H9 (cell line): ENCODE results near the gene SLC30A7. TPM values are rescaled to one million over a fixed set of nuclear protein-coding genes. Genes with fewer than 3 reads are reported as not detected.

Experiments
- DNase-seq: peaks from one replicate; pipeline ENCODE4 v3.0.0-alpha.2; 2017
- H2AFZ ChIP-seq: one replicate; pipeline ENCODE4 v1.6.1; 2013; ENCODE audit warnings: mild to moderate bottlenecking, low read length, control low read depth, moderate library complexity
- H2AK5ac ChIP-seq: 2 replicates; pipeline ENCODE4 v1.6.1; 2013; ENCODE audit warnings: low read length, control low read depth, mixed read lengths; ENCODE audit not compliant: insufficient read length
- H2BK120ac ChIP-seq: one replicate; pipeline ENCODE4 v1.6.1; 2013; ENCODE audit warnings: low read depth, mild to moderate bottlenecking, low read length, control low read depth, inconsistent platforms; ENCODE audit not compliant: poor library complexity, severe bottlenecking
- H2BK12ac ChIP-seq: 2 replicates; pipeline ENCODE4 v1.6.1; 2013; ENCODE audit warnings: low read length, control low read depth, mixed read lengths, low read depth; ENCODE audit not compliant: insufficient read length
- H2BK15ac ChIP-seq: 2 replicates; pipeline ENCODE4 v1.6.1; 2013; ENCODE audit warnings: low read depth, low read length, control low read depth
- H2BK20ac ChIP-seq: one replicate; pipeline ENCODE4 v1.6.1; 2013; ENCODE audit warnings: low read depth, mild to moderate bottlenecking, low read length, control low read depth, inconsistent platforms; ENCODE audit not compliant: poor library complexity, severe bottlenecking
- H2BK5ac ChIP-seq: 2 replicates; pipeline ENCODE4 v1.6.1; 2013; ENCODE audit warnings: low read length, control low read depth, mixed read lengths; ENCODE audit not compliant: insufficient read length
- H3K14ac ChIP-seq: 2 replicates; pipeline ENCODE4 v1.6.1; 2013; ENCODE audit warnings: low read length, control low read depth; ENCODE audit not compliant: insufficient read depth
- H3K18ac ChIP-seq: 2 replicates; pipeline ENCODE4 v1.6.1; 2013; ENCODE audit warnings: low read depth, mild to moderate bottlenecking, mixed read lengths, low read length, control low read depth; ENCODE audit not compliant: insufficient read length
- H3K23ac ChIP-seq: 2 replicates; pipeline ENCODE4 v1.6.1; 2013; ENCODE audit warnings: low read length, control low read depth, mixed read lengths, low read depth; ENCODE audit not compliant: insufficient read length
- H3K23me2 ChIP-seq: 2 replicates; pipeline ENCODE4 v1.6.1; 2013; ENCODE audit warnings: low read depth, mild to moderate bottlenecking, mixed read lengths, low read length, control low read depth; ENCODE audit not compliant: insufficient read length, poor library complexity, severe bottlenecking
- H3K27ac ChIP-seq: 2 replicates; pipeline ENCODE4 v1.5.1; 2013; ENCODE audit warnings: low read length, control low read depth, mixed read lengths, low read depth; ENCODE audit not compliant: insufficient read length
- H3K27me3 ChIP-seq: 2 replicates; pipeline ENCODE4 v1.6.1; 2013; ENCODE audit warnings: low read length, control low read depth, inconsistent platforms; ENCODE audit not compliant: insufficient read depth
- H3K4ac ChIP-seq: 2 replicates; pipeline ENCODE4 v1.6.1; 2013; ENCODE audit warnings: low read depth, mild to moderate bottlenecking, control low read depth, inconsistent platforms, low read length, moderate library complexity
- H3K4me1 ChIP-seq: 2 replicates; pipeline ENCODE4 v1.6.1; 2013; ENCODE audit warnings: low read length, control low read depth, inconsistent platforms; ENCODE audit not compliant: insufficient read depth
- H3K4me2 ChIP-seq: 2 replicates; pipeline ENCODE4 v1.6.1; 2013; ENCODE audit warnings: low read length, control low read depth, mixed read lengths; ENCODE audit not compliant: insufficient read length, insufficient read depth
- H3K56ac ChIP-seq: 2 replicates; pipeline ENCODE4 v1.6.1; 2013; ENCODE audit warnings: low read depth, mild to moderate bottlenecking, mixed read lengths, low read length, control low read depth; ENCODE audit not compliant: insufficient read length
- H3K79me1 ChIP-seq: 2 replicates; pipeline ENCODE4 v1.6.1; 2013; ENCODE audit warnings: low read depth, mild to moderate bottlenecking, moderate library complexity, low read length, control low read depth, inconsistent platforms; ENCODE audit not compliant: insufficient read depth, poor library complexity, severe bottlenecking
- H3K79me2 ChIP-seq: 2 replicates; pipeline ENCODE4 v1.6.1; 2013; ENCODE audit warnings: low read length, control low read depth, inconsistent platforms; ENCODE audit not compliant: insufficient read depth
- H3K9ac ChIP-seq: 2 replicates; pipeline ENCODE4 v1.6.1; 2013; ENCODE audit warnings: low read length, control low read depth, mixed read lengths; ENCODE audit not compliant: insufficient read length; ENCODE audit errors: extremely low read depth
- H3K9me3 ChIP-seq: one replicate; pipeline ENCODE4 v1.6.1; 2013; ENCODE audit warnings: low read depth, low read length, inconsistent platforms; ENCODE audit not compliant: control insufficient read depth
- H3T11ph ChIP-seq: one replicate; pipeline ENCODE4 v1.6.1; 2013; ENCODE audit warnings: mild to moderate bottlenecking, low read length, control low read depth, inconsistent platforms
- H4K20me1 ChIP-seq: one replicate; pipeline ENCODE4 v1.6.1; 2013; ENCODE audit not compliant: control insufficient read depth, insufficient read length, insufficient read depth
- H4K5ac ChIP-seq: 2 replicates; pipeline ENCODE4 v1.6.1; 2013; ENCODE audit warnings: low read depth, mild to moderate bottlenecking, mixed read lengths, low read length, control low read depth; ENCODE audit not compliant: insufficient read length
- H4K8ac ChIP-seq: replicated peaks from 2 replicates; pipeline ENCODE4 v1.6.1; 2013; ENCODE audit warnings: low read length, control low read depth, mixed read lengths, low read depth; ENCODE audit not compliant: insufficient read length
- H4K91ac ChIP-seq: 2 replicates; pipeline ENCODE4 v1.6.1; 2013; ENCODE audit warnings: low read depth, mild to moderate bottlenecking, moderate library complexity, mixed read lengths, low read length, control low read depth; ENCODE audit not compliant: insufficient read length
- H3K27ac Mint-ChIP-seq, 3 experiments: 2 replicates in 2 of 3; 3 replicates in 1 of 3; pipeline ENCODE4 v1.8.0; 2020 to 2021; ENCODE audit warnings: mixed read lengths in 3 of 3, mild to moderate bottlenecking in 1 of 3, moderate library complexity in 1 of 3
- H3K27me3 Mint-ChIP-seq: 2 replicates; pipeline ENCODE4 v1.8.0; 2021; ENCODE audit warnings: low read depth, mild to moderate bottlenecking, moderate library complexity, mixed read lengths
- H3K36me3 Mint-ChIP-seq, 3 experiments: 2 replicates in 2 of 3; 3 replicates in 1 of 3; pipeline ENCODE4 v1.8.0; 2020 to 2021; ENCODE audit warnings: low read depth in 3 of 3, mixed read lengths in 3 of 3; ENCODE audit not compliant: insufficient read depth in 1 of 3
- H3K4me1 Mint-ChIP-seq, 2 experiments: 2 replicates each; pipeline ENCODE4 v1.8.0; 2020; ENCODE audit warnings: mixed read lengths in 2 of 2
- H3K4me3 Mint-ChIP-seq, 2 experiments: 2 replicates in 1 of 2; 3 replicates in 1 of 2; pipeline ENCODE4 v1.8.0; 2020 to 2021; ENCODE audit warnings: mild to moderate bottlenecking in 2 of 2, mixed read lengths in 2 of 2, moderate library complexity in 1 of 2
- H3K9me3 Mint-ChIP-seq, 2 experiments: 2 replicates in 1 of 2; 3 replicates in 1 of 2; pipeline ENCODE4 v1.8.0; 2020; ENCODE audit warnings: mild to moderate bottlenecking in 2 of 2, mixed read lengths in 2 of 2, moderate library complexity in 1 of 2
- CTCF ChIP-seq: fragments of 200-600 bp; sonication (generic); conservative IDR thresholded peaks from 3 replicates; pipeline ENCODE4 v1.8.0; 2021; ENCODE audit warnings: antibody characterized with exemption, mild to moderate bottlenecking
- WGBS: extraction: QIAGEN DNeasy Blood & Tissue Kit; methylation state at CpG from one replicate; pipeline ENCODE4 v1.1.7; 2013; ENCODE audit warnings: missing lambda C conversion rate, low lambda C conversion rate, mixed read lengths; ENCODE audit not compliant: insufficient read length; ENCODE audit errors: extremely low coverage; 5-methylcytosine and 5-hydroxymethylcytosine counted together
- total RNA-seq: library from RNA; stranded (reverse); gene quantifications from 2 replicates; pipeline ENCODE4 v1.2.1, GENCODE V29; 2021

SLC30A7 gene
- total RNA-seq, 1 experiment from 2014 or later = 25.6 TPM

GRCh38 chr1:100868364-100868995 is 27.4 kb upstream of the SLC30A7 start:
- TF ChIP-seq CTCF = peak; percentile 82
- Histone ChIP-seq H3K4me1 (no peaks in the 10 kb centered on the region), H2BK12ac (no peak overlapping the region), H3K4ac (no peak overlapping the region), H4K5ac (no peak overlapping the region), H2BK120ac (no peak overlapping the region), H4K91ac (no peak overlapping the region), H3K79me1 (no peaks in the 10 kb centered on the region), H3K79me2 (no peaks in the 10 kb centered on the region), H3K9ac (no peak overlapping the region), H2BK20ac (no peak overlapping the region), H3K23me2 (no peaks in the 10 kb centered on the region), H3K9me3 (no peaks in the 10 kb centered on the region), H3K27ac (no peak overlapping the region), H4K20me1 (no peaks in the 10 kb centered on the region), H3K23ac (no peak overlapping the region), H2AFZ (no peak overlapping the region), H3K27me3 (no peaks in the 10 kb centered on the region), H3T11ph (no peak overlapping the region), H3K18ac (no peak overlapping the region), H2AK5ac (no peak overlapping the region), H3K4me2 (no peak overlapping the region), H2BK5ac (no peak overlapping the region), H3K14ac (no peak overlapping the region), H2BK15ac (no peak overlapping the region), H3K56ac (no peak overlapping the region), H4K8ac (no peak overlapping the region)
- Mint-ChIP-seq H3K4me1 (peaks cover 8 to 13% of the 10 kb centered on the region in 2 experiments; a peak in 3 of 4 replicates), H3K4me3 (no peak overlapping the region), H3K36me3 (no peaks in the 10 kb centered on the region; a peak in 1 of 7 replicates), H3K27me3 (no peaks in the 10 kb centered on the region; the same call in 1 of the 2 replicates), H3K27ac (no peak overlapping the region), H3K9me3 (no peaks in the 10 kb centered on the region)
- WGBS = no CpG with 5 or more reads among the region's 7 CpGs
- DNase-seq = no peak
